GM21528 (cell line): ENCODE results near the gene SLC15A3.

Experiments
- ATAC-seq: cut with Tn5 transposase; IDR thresholded peaks from one replicate; pipeline ENCODE4 v1.9.1; 2021; ENCODE audit warnings: mild to moderate bottlenecking, moderate library complexity; ENCODE audit not compliant: unreplicated experiment, low FRiP score

The SLC15A3 gene

DNA sequence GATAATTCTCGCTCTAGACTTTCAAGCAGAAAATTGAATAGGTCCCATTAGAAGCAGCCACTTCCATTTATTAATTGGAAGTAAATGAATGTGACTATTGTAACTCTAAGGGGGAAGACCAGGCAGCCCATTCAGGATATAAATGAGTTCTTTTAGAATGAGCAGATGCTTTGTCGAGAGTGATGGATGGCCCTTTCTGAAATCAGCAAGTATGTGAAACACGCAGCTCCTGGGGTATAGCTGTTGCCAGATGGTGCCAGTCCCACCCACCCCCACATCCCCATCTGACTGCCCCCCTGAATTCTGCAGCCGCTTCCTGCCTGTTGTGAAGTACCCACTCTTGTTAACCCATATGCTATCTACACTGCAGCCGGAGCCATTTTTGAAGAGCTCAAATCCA lies 3.7 kb downstream of the SLC15A3 start:
- no peak for ATAC-seq

DNA sequence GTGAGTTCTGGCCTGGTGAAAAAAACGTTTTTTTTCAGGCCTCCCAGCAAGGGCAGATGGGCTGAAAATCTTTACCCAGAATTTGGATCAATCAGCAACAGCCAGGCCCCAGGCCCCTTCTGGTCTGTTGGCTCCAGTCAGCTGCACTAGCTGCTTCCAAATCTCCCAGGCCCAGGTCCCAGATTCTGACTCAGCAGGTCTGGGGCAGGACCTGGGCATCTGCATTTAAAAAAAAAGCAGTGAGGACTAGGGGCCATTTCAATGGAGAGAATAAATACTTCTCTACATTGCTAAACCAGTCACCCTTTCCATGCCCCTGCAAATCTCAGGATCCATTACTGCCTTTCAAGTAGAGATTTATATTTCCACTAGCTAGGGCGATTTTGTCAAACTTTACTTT lies 4.3 kb downstream of the SLC15A3 start:
- no peak for ATAC-seq

DNA sequence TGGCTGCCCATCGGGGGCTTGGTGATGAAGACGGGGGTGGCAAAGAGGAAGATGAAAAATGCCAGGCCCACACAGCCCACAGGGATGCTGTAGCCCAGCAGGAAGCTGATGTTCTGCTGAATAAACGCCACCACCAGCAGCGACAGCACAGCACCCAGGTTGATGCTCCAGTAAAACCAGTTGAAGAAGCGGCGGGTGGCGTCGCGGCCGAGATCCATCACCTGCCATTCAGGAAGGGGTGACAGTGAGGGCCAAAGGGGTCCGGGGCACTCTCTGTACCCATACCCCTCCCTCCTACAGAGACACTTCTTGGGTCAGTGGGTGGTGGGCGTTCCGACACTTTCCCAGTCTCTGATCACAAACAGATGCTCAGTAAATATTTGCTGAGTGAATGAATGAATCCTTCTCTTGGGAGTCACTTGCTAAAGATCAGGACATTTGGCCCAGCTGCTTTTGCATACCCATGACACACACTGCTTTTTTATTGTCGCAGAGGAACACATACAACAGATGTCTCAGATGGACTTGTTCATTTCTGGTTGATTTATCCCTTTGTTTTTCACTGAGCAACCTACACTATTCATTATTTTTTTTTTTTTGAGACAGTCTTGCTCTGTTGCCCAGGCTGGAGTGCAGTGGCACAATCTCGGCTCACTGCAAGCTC lies 5.2 kb downstream of the SLC15A3 start:
- ATAC-seq = no peak

- no peak for ATAC-seq
Measured at GRCh38 chr11:60945295-60945667, 6.7 kb downstream of the SLC15A3 start.

DNA sequence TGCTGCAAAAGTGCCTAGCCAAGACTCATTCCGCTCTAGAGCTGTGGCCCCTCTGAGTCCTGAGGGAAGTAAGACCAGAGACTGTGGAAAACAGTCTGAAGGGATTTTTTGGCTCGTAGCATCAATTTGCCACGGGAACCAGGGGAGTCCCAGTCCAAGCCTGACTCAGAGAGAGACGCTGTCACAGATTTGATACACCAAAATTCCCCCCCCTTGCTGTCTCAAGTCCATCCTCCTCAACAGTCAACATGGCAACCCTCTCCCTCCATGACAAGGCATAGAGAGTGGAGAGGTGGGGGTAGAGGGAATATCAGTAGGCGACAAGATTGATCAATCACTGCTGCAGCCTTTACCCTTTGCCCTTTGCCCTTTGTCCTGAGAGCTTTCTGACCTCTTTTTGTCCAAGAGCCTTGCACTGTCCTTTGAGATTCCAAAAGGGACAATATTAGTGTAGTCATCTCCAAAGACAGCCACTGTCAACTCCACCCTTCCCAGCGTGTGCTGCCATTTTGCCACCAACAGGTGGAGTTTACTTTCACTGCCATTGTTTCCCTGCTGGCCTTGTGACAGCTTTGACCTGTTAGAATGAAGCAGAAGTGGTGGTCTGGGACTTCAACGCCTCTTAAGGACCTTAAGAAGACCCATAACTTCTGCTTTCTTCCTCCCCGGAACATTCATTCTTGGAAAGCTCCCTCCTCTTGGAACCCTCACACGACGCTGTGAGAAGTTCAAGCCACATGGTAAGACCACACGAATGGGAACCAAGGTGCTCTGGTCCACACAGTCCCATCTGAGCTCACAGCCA lies 7.3 kb downstream of the SLC15A3 start:
- ATAC-seq = no peak

DNA sequence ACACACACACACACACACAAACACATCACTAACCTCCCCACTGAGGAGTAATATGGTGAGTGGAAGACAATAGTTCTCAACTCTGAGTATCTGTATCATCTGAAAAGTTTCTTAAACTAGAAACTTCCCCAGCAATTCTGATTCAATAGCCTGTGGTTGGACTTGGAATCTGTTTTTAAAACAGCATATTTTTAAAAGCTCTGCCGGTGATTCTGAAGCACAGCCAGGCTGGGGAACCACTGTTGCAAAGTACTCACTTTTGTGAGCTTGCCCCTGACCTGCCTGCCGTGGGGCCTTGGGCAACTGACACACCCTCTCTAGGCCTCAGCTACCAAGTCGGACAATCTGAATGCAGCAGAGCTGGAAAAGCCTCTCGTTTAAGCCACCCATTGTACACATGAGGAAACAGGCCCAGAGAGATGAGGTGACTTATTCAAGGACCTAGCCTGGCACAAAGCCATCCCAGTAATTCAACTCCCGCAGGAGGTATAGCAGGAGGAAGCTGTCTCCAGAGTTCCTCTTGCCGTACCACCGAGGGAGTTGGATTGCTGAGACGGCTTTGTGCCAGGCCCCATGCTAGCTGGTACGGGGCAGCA lies 8.9 kb downstream of the SLC15A3 start:
- no peak for ATAC-seq

DNA sequence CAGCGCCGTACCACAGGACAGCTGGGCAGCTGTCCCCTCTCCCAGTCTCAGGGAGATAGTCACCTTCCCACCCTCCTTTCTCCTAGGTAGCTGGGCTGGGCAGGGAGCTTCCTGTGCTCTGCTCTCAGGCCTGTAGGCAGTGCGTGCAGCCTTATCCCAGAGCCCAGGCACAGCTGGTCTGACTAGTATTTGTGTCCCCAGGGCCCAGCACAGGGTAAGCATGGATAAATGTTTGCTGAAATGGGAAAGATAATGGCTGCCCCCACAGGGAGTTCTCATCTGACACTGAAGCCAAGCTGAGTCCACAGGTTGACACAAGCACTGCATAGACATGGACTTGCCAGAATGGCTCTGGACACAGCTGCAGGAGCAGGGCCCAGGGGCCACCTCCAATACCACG lies 9.8 kb downstream of the SLC15A3 start:
- ATAC-seq = no peak

DNA sequence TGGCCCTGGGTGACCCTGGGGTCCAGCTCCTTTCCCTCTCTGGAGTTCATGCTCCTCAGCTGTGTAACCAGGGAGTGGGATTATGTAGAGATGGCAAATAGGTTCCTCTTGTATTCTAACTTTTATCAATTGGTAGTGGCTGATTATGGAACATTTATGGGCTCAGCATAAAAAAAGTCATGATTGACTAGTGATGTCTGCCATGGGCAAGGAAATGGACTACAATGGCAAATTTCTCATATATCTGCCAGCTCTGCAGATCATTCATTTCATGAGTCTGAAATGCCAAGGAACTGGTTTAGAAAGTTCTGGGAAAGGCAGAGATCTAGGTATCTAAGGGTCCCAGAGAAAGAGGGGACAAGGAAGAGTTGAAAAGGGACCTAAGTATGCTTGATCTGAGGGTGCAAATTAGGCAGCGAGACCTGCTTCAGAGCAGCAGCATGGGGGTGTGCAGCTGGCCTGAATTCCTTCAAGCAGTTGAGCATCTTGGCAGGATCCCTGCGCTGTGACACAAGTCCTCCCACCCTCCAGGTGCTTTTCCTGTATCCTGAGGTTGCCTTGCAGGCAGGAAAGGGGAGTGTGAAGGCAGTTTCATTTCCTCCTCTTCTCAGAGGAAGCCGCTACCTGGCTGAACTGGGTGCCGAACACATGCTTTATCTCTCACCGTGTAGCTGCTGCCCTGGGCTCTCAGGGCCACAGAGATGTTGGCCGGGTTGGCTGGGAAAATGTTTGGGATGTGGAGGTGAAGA lies 10.4 kb downstream of the SLC15A3 start:
- ATAC-seq = no peak

DNA sequence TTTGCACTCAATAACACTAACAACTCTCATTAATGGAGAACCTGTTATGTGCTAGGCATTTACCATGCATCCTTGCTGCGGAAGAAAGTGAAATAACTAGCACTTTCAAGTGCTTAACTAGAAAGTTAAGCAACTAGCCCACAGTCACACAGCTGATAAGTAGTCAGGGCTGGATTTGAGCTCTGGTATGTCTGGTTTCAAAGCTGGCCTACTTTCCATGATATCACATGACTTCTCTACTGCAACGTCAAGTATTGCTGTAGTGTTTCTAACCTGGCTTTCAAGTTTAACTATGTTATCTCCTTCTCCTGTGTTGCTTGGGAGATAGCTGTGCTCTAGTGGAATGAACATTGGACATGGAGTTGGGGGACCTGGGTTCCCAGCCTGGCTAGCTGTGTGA lies 12.1 kb downstream of the SLC15A3 start:
- no peak for ATAC-seq

DNA sequence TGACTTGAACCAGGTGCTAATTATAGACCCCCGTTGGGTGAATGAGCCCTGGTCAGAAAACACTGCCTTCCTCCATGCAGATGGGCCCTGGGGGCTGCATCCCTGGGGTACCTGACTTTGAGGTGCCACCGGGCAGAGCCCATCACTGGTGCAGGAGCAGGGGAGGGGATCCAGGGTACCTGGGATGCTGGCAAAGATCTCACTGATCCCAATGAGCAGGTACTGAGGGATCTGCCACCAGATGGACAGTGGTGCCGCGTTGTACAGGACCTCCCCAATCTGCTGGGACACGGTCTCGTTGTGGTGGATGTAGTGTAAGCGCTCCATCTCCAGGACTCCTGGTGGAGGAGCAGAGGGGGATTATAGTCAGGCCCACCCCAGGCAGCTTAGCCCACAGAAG lies 12.7 kb downstream of the SLC15A3 start:
- no peak for ATAC-seq

DNA sequence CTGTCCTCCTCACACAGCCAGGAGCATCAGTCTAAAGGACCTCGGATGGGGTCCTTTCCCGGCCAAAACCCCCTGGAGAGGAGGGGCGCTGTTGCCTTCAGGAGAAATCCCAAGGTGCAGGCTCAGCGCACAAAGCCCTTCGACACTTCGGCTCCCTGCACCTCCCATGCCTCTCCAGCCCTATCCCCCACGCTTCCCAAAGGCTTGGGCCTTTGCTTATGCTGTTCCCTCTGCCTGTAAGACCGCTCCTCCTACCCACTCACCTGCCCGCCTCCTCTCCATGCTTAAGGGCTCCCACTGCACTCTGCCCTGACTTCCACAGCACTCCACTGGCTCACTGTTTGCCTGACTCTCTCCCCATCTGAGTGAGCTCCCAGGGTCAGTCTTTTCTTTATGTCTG lies 13.5 kb downstream of the SLC15A3 start:
- ATAC-seq = no peak

DNA sequence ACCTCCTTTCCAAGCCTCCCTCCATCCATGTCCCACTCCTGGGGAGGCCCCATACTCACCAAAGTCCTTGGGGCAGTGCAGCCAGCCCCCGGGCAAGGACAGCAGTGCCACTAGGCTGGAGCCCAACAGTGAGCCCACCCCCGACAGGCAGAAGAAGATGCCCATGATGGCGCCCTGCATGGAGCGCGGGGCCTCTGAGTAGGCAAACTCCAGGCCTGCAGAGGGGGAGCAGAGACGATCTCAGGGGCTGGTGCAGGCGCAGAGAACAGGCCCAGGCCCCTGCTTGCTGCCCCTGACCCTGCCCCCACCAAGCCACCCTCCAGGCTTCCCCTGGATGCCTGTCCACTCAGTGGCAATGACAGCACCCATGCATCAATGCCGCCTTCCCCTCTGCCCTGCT lies 14.2 kb downstream of the SLC15A3 start:
- ATAC-seq = no peak

GRCh38 chr11:60937144-60937527 lies 14.8 kb downstream of the SLC15A3 start:
- no peak for ATAC-seq

GRCh38 chr11:60936467-60937143 lies 15.4 kb downstream of the SLC15A3 start:
- ATAC-seq = no peak

GRCh38 chr11:60935676-60936442 lies 16.1 kb downstream of the SLC15A3 start:
- ATAC-seq = no peak

- no peak for ATAC-seq
Measured at GRCh38 chr11:60934790-60935605, 17.0 kb downstream of the SLC15A3 start.

- ATAC-seq = no peak
Measured at GRCh38 chr11:60934124-60934789, 17.7 kb downstream of the SLC15A3 start.

DNA sequence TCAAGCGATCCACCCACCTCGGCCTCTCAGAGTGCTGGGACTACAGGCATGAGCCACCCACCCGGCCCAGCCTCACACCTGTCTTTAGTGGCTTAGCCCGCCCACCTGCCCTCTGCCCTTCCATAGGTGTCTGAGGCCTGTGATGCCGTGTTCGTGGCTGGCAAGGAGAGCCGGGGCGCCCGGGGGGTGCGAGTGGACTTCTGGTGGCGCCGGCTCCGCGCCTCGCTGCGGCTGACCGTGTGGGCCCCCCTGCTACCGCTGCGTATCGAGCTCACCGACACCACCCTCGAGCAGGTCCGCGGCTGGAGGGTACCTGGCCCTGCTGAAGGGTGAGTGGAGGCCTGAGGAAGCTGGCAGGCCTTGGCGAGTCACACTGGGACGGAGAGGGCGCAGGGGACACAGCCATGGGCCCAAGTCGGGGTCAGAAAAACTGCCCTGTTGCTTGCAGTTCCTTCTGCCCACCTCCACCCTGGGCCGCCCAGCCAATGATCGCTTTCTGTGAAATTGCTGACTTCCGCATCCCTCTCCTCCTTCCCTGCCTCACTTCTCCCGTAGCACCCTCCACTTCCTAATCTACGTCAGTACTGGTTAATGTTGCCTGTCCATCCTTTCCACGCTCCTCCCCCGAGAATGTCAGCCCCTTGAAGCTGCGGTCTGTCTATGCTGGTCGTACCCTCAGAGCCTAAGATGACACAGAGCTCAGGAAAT lies 18.4 kb downstream of the SLC15A3 start:
- no peak for ATAC-seq
